Measurements from ENCODE around the gene NRG3.

DNA sequence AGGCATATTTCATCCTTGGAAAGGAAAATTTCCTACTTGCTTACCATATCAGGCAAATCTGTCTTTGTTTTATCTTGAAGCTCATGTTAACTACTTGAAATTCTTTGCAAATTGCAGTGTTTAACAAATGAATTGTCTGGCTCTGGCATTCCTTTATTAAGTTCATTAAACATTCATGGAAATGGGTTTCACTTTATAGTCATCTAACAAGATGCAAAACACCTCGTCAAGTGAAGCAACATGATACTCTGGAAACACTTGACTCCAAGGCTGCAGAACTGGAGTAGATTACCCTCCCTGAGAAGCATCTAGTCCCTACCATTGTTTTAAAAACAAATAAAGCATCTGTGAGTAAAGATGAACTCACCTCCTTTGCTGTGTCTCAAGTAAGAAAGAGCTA is 1086.9 kb downstream of the NRG3 start:
- TF ChIP-seq, protein P1, sequence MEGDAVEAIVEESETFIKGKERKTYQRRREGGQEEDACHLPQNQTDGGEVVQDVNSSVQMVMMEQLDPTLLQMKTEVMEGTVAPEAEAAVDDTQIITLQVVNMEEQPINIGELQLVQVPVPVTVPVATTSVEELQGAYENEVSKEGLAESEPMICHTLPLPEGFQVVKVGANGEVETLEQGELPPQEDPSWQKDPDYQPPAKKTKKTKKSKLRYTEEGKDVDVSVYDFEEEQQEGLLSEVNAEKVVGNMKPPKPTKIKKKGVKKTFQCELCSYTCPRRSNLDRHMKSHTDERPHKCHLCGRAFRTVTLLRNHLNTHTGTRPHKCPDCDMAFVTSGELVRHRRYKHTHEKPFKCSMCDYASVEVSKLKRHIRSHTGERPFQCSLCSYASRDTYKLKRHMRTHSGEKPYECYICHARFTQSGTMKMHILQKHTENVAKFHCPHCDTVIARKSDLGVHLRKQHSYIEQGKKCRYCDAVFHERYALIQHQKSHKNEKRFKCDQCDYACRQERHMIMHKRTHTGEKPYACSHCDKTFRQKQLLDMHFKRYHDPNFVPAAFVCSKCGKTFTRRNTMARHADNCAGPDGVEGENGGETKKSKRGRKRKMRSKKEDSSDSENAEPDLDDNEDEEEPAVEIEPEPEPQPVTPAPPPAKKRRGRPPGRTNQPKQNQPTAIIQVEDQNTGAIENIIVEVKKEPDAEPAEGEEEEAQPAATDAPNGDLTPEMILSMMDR (IDR thresholded peaks at IDR 0.05) = no peak
- no peak for TF ChIP-seq POLR2A (IDR thresholded peaks at IDR 0.05)
- TF ChIP-seq EP300 (IDR thresholded peaks at IDR 0.05) = no peak

Measured in ovary (tissue), 3 donors.